Measurements from ENCODE around the gene TLR7.

TLR7 gene

DNA sequence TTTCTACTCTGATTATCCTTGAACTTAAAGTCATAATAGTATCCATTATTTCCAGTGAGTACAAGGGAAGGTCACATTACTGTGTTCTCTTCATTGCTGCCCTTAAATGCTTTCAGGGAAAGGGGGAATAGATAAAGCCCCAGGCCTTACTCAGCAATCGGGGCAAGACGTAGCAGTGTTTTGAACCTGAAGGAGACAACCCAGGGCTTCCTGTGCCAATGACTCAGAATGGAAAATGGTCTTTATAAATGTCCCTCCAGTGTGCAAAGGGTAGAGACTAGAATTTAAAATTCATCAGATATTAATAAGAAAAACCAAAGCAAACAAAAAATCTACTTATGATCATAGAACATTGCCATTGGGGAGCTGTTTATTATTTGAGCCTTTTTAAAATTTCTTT lies 63.3 kb downstream of the TLR7 start:
- no peak for DNase-seq (ENCODE audit: low read depth in 2 of 2)

DNA sequence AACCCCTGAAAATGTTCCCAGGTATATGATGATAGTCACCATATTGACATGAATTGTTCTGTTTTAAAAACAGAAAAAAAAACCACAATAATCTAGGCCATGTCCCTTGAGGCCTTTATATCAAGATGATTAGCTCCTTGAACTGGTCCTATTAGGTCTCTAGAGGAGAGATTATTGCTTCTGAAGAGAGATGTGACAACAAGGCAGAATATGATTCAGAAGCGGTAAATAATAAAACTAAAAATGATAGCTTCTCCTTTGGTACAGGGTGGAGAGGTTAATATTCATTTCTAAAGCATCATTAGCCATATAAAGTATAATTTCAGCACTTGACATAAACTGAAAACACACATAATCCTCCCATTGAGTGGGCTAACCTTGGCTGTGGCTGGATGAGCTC lies 65.4 kb downstream of the TLR7 start:
- DNase-seq (ENCODE audit: low read depth in 2 of 2), result no peak

DNA sequence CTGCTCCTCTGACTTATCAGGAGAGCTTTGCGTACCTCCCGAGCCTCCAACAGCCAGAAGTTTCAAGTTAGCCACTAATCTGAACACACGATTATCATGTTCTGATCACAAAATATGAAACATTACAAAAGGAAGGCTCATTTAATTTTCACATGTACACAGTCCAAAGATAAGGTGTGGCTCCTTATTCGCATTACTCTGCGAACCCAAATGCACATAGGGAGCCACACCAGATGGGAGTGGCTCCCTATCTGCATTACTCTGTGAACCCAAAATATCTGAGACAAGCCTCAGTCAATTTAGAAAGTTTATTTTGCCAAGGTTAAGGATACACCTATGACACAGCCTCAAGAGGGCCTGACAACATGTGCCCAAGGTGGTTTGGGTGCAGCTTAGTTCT lies 68.0 kb downstream of the TLR7 start:
- no peak for DNase-seq (ENCODE audit: low read depth in 2 of 2)

- no peak for DNase-seq (ENCODE audit: low read depth in 2 of 2)
Observed at GRCh38 chrX:12936947-12937346, 70.1 kb downstream of the TLR7 start.
